Loucy (cell line): ENCODE data around the gene SDF2L1.
"Not testable (repeated sequence)": the region's sequence is repeated elsewhere in the genome, so short reads cannot be mapped to it uniquely, and the experiment has no call there.

ENCODE experiments used
- H2AFZ ChIP-seq: fragments of 200-600 bp; sonication (generic); 2 replicates; pipeline ENCODE4 v1.6.0; 2016; ENCODE audit warnings: antibody characterized with exemption, mild to moderate bottlenecking, low read length, moderate library complexity
- H3F3A ChIP-seq: fragments of 200-600 bp; 2 replicates; pipeline ENCODE4 v1.6.0; 2016; ENCODE audit warnings: antibody characterized with exemption, low read depth, mild to moderate bottlenecking
- H3K27me3 ChIP-seq: fragments of 200-600 bp; sonication (generic); 2 replicates; pipeline ENCODE4 v1.6.1; 2014; ENCODE audit warnings: low read length, mild to moderate bottlenecking; ENCODE audit not compliant: insufficient read depth, poor library complexity, severe bottlenecking
- H3K36me3 ChIP-seq: fragments of 200-600 bp; sonication (generic); 2 replicates; pipeline ENCODE4 v1.6.1; 2016; ENCODE audit warnings: low read length; ENCODE audit not compliant: insufficient read depth
- H3K4me1 ChIP-seq: fragments of 200-600 bp; sonication (generic); 2 replicates; pipeline ENCODE4 v1.5.1; 2014; ENCODE audit warnings: low read length, mild to moderate bottlenecking; ENCODE audit not compliant: insufficient read depth, poor library complexity, severe bottlenecking
- H3K4me2 ChIP-seq: fragments of 200-600 bp; sonication (generic); 2 replicates; pipeline ENCODE4 v1.6.0; 2014; ENCODE audit warnings: antibody characterized with exemption, low read length, low read depth, mild to moderate bottlenecking; ENCODE audit not compliant: poor library complexity, severe bottlenecking
- H3K4me3 ChIP-seq: fragments of 200-600 bp; sonication (generic); 2 replicates; pipeline ENCODE4 v1.5.1; 2014; ENCODE audit warnings: low read length, mild to moderate bottlenecking, mixed read lengths; ENCODE audit not compliant: poor library complexity, severe bottlenecking
- H3K79me2 ChIP-seq: fragments of 200-600 bp; sonication (generic); 2 replicates; pipeline ENCODE4 v1.6.1; 2014; ENCODE audit warnings: low read length; ENCODE audit not compliant: insufficient read depth
- H3K9ac ChIP-seq: fragments of 200-600 bp; sonication (generic); 2 replicates; pipeline ENCODE4 v1.6.0; 2014; ENCODE audit warnings: mild to moderate bottlenecking, low read depth, low read length, moderate library complexity; ENCODE audit not compliant: poor library complexity, severe bottlenecking
- H3K9me2 ChIP-seq: fragments of 200-600 bp; sonication (generic); replicated peaks from 2 replicates; pipeline ENCODE4 v1.6.1; 2016; ENCODE audit warnings: low read depth, low read length, mixed read lengths
- H3K9me3 ChIP-seq: fragments of 200-600 bp; sonication (generic); 2 replicates; pipeline ENCODE4 v1.6.1; 2014; ENCODE audit warnings: mild to moderate bottlenecking, antibody characterized with exemption, low read length, low read depth; ENCODE audit not compliant: insufficient read depth
- H4K20me1 ChIP-seq: fragments of 200-600 bp; sonication (generic); 2 replicates; pipeline ENCODE4 v1.6.0; 2014; ENCODE audit warnings: antibody characterized with exemption, low read length, mild to moderate bottlenecking; ENCODE audit not compliant: insufficient read depth, poor library complexity, severe bottlenecking
- CTCF ChIP-seq: fragments of 200-600 bp; sonication (generic); conservative IDR thresholded peaks from 2 replicates; pipeline ENCODE4 v1.5.1; 2014; ENCODE audit warnings: mild to moderate bottlenecking, antibody characterized with exemption, low read length
- EZH2phosphoT487 ChIP-seq: fragments of 200-600 bp; IDR thresholded peaks from 2 replicates; pipeline ENCODE4 v1.6.1; 2018; ENCODE audit warnings: antibody characterized with exemption, mild to moderate bottlenecking, moderate library complexity, borderline replicate concordance

SDF2L1 gene

GRCh38 chr22:21605887-21606564, 36.1 kb upstream of the SDF2L1 start:
- Histone ChIP-seq H3K9me2 (no peaks in the 10 kb centered on the region), H3K9ac (no peak overlapping the region), H2AFZ (no peak overlapping the region), H3F3A (no peaks in the 10 kb centered on the region), H3K79me2 (peaks cover 94% of the 10 kb centered on the region), H3K4me3 (no peak overlapping the region), H3K9me3 (no peaks in the 10 kb centered on the region), H3K36me3 (peaks cover 35% of the 10 kb centered on the region; the same call in 1 of the 2 replicates), H3K4me1 (no peaks in the 10 kb centered on the region), H3K27me3 (no peaks in the 10 kb centered on the region), H4K20me1 (peaks cover 71% of the 10 kb centered on the region), H3K4me2 (no peak overlapping the region)
- TF ChIP-seq EZH2phosphoT487 = no peak
- no peak for TF ChIP-seq CTCF

GRCh38 chr22:21606775-21607174, 35.3 kb upstream of the SDF2L1 start:
- Histone ChIP-seq H3K27me3 (no peaks in the 10 kb centered on the region), H3K79me2 (peaks cover 94% of the 10 kb centered on the region)

GRCh38 chr22:21609556-21610157, 32.4 kb upstream of the SDF2L1 start:
- H3K9ac ChIP-seq, H3F3A ChIP-seq, H3K9me2 ChIP-seq, H3K4me1 ChIP-seq, H3K4me3 ChIP-seq, H2AFZ ChIP-seq, H3K9me3 ChIP-seq, H3K4me2 ChIP-seq, H3K27me3 ChIP-seq: not testable (repeated sequence)
- H3K79me2 ChIP-seq = peaks cover 93% of the 10 kb centered on the region
- H3K36me3 ChIP-seq = peaks cover 56% of the 10 kb centered on the region
- H4K20me1 ChIP-seq = peaks cover 79% of the 10 kb centered on the region

More at GRCh38 chr22:21606775-21607174, 35.3 kb upstream of the SDF2L1 start:
- Histone ChIP-seq H3F3A (no peaks in the 10 kb centered on the region), H3K36me3 (peaks cover 43% of the 10 kb centered on the region; the same call in 1 of the 2 replicates), H3K4me1 (no peaks in the 10 kb centered on the region), H3K4me2 (no peak overlapping the region), H3K9me2 (no peaks in the 10 kb centered on the region), H3K4me3 (no peak overlapping the region), H2AFZ (no peak overlapping the region), H3K9me3 (no peaks in the 10 kb centered on the region), H3K9ac (no peak overlapping the region), H4K20me1 (peaks cover 77% of the 10 kb centered on the region)
- TF ChIP-seq CTCF (no peak), EZH2phosphoT487 (no peak)
